HG03025 (cell line): ENCODE data around the gene SCNM1.

Experiments used
- ATAC-seq: cut with Tn5 transposase; IDR thresholded peaks from one replicate; pipeline ENCODE4 v1.9.1; 2021; ENCODE audit warnings: mild to moderate bottlenecking, moderate library complexity; ENCODE audit not compliant: unreplicated experiment, low FRiP score

Gene SCNM1

GRCh38 chr1:151165738-151166504, at the start of gene SCNM1, which contains the start of gene LYSMD1:
TSS of gene SCNM1 (plus strand) at chr1:151166144. CDS start at chr1:151166153, 9 bp downstream.
TSS of gene LYSMD1 (minus strand) at chr1:151165902. CDS start at chr1:151165258, 644 bp downstream.
- ATAC-seq: peak; percentile 86

- no peak for ATAC-seq
Measured at GRCh38 chr1:151124763-151125403, 41.1 kb upstream of the SCNM1 start.

GRCh38 chr1:151128800-151129199, 37.1 kb upstream of the SCNM1 start:
- ATAC-seq: no peak

- no peak for ATAC-seq
Measured at GRCh38 chr1:151130987-151131586, 34.9 kb upstream of the SCNM1 start.

DNA sequence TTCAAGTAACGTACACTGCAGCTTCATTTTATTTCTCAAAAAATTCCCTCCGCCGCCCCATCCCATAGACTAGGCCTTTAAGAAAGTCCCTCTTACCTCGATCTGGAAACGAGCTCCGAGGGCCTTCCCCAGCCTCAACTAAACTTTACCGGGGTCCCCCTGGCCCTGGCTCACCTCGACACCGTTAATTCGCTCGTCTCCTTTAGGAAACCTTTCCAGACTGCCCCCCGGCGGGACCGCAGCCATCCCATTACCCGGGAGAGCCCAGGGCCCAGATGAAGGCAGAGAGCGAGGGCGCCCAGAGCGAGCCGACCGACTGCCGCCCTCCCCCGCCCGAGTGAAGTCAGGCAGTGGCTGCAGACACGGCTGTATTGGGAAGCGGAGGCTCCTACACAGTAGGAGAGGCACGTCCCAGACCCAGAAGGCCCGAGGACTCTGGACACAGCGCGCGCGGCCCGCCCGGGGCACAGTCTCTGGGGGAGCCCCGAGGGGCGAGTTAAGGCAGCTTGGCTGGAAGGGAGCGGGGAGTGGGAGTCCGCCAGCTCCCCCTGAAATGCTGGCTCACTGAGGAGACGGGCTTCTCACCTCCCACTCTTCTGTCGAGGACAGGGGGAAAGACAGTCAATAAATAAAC, 34.1 kb upstream of the SCNM1 start:
- ATAC-seq: no peak

GRCh38 chr1:151132335-151133017, 33.5 kb upstream of the SCNM1 start:
- ATAC-seq: no peak

DNA sequence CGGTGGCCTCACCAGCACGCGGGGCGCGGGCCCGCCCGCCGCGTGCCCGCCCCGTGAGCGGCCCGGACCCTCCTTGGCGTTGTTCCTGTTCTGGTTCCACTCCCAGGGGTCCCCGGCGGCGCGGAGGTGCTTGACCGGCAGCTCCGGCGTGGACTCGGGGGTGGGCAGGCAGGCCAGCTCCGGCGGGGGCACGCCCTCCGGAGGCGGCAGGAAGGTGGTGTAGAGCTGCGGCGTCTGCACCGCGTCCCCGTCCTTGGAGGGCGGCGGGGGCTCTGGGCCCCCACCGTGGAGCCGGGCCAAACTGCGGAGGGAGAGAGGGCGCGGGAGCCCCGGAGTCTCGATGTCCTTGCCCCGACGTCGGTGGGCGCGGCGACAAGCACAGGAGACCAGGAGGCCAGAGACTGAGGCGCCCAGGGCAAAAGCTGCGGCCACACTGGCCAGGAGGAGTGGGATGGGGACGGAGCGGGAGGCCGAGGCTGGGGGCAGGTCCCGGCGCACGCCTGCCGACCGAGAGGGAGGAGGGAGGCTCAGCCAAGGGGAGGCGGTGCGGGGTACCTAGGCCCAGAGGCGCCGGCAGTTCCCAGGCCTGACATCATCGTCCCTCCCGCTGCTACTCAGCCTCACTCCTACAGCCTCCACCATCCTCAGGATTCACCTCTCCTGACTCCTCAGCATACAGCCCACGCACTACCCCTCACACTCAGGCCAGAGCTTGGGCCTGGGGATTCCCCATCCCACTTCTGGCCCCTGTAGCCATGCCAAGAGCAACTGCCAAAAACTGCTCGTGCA, 32.7 kb upstream of the SCNM1 start:
- ATAC-seq: no peak

- no peak for ATAC-seq
Measured at GRCh38 chr1:151134396-151134795, 31.5 kb upstream of the SCNM1 start.

- ATAC-seq: no peak
Measured at GRCh38 chr1:151134991-151135390, 31.0 kb upstream of the SCNM1 start.

GRCh38 chr1:151135433-151136385, 30.2 kb upstream of the SCNM1 start:
- ATAC-seq: no peak

DNA sequence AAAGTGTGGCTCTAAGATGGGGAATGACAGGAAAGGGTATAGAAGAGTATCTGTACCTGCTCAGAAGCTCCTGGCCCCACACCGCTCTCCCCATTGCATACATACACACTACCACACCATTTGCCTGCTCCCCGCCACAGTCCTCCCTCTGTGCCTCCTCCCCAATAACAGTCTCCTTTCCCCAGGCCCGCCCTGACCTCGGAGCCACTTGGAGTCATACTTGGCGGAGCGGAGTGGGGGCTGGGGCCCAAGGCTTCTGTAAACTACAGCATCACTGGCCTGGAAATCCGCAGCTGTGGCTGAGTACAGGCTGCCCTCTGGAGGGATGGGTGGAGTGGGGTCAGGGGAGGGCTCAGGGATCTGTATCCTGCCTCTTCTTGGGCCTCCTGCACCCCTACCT, 28.2 kb upstream of the SCNM1 start:
- ATAC-seq: no peak

- no peak for ATAC-seq
Measured at GRCh38 chr1:151142411-151143056, 23.4 kb upstream of the SCNM1 start.

DNA sequence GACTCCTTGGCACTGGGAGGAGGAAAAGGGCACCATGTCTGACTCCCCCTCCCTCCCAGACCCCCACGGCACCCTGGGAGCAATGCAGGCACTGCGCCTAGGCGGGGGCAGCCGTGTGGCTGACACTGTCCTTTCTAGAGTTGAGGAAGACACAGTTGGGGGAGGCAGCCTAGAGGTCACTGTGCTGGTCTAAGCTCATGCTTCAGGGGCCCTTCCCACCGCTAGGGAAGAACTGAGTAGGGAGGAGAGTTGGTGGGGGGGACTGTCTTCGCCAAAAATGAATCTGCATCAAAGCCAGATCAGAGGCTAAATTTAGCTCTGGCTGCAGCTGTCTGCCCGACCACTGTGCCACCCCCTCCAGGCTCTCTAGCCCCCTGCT, 22.9 kb upstream of the SCNM1 start:
- no peak for ATAC-seq

DNA sequence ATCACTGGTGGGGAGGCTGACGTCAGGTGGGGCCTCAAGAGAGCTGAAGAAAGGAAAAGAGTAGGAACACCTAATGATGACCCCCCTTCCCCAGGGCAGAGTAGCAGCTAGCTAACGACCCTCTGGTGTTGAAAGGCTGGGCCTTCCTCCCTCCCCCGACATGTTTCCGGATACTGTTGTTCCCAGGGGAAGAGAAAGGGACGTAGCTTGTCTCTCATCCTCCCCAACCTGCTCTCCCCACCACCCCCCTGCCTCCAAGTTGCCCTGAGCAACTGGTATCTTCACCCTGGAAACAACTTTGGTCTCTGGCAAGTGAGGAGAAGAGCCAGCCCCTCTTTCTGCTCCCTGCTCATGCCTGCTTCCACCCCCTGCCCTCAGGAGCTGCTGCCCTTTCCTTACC, 22.0 kb upstream of the SCNM1 start:
- ATAC-seq: no peak

DNA sequence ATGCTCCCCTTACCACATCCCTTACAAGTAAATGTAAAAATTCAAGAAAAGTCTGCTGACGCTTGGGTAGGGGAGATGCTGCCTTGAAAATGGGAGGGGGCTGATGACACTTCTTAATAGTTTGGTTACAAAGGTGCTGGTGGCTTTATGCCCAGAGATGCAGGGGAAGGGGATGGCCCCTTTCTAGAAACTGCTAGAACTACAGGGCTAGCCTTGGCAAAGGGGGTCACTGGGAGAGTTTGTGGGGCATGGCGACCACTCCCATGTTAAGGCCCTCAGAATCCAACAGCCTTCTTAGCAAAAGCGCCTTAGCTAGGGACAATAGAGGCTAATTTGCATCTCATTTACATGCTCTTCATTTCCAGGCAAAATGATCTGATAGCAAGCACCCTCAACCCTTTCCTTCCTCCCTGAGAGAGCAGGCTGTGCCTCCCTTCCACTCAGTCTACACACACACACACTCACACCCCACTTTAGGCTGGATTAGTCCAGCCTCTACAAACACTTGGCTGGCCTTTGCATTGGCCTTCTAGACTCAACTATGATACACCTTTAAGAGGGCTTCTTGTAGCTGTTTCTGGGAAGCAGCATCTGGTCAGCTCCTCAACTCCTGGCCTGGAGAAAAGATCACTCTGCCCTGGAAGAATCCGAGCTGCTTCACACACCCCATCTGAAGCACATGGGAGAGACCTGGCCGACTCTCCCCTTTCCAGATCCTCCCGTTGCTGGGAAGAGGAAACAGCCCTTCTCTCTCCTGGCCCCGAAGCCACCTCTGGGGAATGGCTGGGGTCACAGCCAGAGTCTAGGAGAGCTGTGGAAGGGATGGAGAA, 21.3 kb upstream of the SCNM1 start:
- ATAC-seq: no peak

DNA sequence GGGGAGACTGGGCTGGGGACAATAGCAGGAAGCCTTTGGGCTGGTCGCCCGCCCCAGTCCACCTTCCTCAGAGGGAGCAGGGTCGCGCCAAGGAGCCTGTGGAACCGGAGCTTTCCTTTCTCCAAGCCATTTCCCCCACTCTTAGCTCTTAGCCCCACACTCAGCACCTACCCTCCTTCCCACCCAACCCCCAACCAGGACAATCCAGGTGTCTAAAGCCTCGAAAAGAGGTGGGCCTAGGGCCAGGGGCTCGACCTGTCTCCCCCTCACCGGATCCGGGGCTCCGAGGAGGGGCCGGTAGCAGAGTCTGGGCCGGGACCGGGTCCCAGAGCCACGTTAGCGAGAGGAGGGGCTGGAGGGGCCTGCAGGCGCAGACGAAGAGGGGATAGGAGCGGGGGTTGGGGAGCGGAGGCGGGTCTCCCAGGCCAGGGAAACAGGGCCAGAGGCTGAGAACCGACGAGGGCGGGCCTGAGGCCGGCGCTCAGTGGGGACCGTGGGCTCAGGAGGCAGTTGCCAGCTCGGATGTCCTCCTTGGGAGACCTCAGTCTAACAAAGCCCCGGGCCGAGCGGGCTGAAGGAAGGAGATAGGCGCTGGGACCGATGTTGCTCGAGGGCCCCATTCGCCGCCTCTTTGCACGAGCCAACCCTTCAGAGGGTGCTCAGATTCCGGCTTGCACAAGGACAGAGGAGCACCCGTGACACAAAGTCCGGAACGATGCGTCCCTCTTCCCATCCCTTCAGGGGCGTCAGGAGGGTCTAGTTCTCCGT, 20.5 kb upstream of the SCNM1 start:
- no peak for ATAC-seq

GRCh38 chr1:151146072-151146411, 19.9 kb upstream of the SCNM1 start:
- no peak for ATAC-seq
